GM19193 (cell line): ENCODE results near the gene EIF3B.
A peak's percentile ranks its signal among the peaks of the same experiment; 100 is the strongest.

Source experiments
- POLR2A ChIP-seq: IDR thresholded peaks from 4 replicates; pipeline ENCODE4 v1.6.1; 2011; ENCODE audit not compliant: insufficient read depth, insufficient read length; ENCODE audit errors: extremely low read depth

EIF3B gene

DNA sequence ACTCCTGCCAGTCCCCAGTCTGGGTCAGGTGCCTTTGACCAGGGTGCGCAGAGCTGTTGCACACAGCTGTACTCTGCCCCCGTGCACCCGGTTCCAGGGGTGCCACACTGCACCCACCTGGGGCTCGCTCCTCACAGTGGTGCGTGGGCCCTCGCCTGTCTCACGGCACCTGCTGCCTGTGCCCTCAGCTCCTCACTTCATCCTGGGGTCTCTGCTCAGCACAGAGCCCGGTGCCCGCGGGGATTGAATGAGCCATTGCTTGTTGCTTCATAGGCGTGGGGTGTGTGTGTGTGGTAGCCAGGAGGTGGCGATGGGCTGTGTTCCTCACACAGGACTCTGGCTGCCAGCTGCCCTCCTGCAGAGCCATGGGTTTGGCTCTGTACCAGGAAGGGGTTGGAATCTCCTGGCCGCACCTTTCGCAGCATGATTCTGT, 18.5 kb downstream of the EIF3B start:
- no peak for TF ChIP-seq POLR2A

DNA sequence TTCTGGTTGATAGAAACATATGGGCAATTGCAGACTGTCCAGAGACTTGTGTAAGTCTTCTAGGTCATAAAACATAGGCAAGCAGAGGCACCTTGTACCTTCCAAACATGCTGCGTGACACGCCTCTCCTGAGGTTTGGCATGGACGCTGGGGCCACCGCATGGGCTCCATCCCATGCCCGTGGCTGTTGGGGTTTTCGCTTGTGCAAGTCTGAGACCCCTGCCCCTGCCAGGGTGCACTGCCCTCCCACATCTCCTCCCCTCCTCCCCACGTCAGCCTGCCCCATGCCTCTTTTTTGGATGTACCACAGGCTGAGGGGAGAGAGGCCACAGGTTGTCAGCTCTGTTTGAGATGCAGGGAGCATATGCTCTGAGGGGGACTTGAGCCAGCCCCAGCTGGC, 19.0 kb downstream of the EIF3B start:
- no peak for TF ChIP-seq POLR2A

DNA sequence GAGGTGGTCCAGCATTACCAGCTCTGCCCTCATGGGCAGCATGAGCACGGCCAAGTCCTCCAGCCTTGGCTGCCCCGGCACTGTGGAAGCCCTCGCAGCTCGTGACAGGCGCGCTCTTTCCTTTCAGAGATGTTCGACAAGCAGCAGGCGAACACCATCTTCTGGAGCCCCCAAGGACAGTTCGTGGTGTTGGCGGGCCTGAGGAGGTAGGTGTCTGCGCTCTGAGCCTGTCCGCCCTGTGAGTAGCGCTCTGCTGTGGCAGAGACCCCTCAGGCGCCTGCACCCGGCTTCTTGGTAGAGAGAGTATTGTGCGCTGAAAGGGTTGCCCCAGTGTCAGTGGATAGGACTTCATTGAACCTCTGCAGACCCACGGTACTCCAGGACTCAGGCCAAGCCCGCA, 19.8 kb downstream of the EIF3B start:
- TF ChIP-seq POLR2A = no peak

DNA sequence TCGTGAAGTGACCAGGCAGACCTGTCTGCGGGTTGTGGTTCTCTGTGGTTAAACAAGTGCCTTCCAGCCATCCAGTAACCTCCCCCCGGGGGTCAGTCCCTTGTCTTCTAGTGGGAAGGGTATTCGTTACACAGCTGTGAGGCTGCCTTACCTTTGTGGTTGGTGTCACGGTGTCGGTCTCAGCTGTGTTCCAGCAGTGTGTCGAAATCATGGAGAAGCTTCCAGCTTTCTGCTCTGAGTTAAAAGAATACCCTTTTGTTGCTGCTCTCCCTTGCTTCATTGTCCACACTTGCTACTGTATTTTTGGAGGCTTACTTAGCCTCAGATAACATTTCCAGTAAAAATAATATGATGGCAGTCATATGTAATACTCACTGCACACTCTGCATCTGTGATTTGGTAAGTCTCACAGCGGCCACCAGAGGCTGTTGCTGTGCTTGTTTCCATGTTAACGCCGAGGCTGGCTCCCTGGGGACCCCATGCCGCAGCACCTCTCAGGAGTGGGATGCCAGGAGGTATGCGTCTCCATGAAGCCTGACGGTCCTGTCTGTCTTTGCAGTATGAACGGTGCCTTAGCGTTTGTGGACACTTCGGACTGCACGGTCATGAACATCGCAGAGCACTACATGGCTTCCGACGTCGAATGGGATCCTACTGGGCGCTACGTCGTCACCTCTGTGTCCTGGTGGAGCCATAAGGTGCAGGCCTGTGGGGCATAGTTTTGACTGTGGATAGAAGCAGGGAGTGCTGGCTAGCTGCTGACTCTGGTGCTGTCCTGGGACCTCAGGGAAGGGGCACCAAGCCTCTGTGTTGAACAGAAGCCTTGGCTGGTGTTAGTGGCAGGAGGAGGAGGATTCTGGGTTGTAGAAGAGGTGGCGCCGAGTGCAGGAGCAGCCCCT, 20.5 kb downstream of the EIF3B start:
- no peak for TF ChIP-seq POLR2A

DNA sequence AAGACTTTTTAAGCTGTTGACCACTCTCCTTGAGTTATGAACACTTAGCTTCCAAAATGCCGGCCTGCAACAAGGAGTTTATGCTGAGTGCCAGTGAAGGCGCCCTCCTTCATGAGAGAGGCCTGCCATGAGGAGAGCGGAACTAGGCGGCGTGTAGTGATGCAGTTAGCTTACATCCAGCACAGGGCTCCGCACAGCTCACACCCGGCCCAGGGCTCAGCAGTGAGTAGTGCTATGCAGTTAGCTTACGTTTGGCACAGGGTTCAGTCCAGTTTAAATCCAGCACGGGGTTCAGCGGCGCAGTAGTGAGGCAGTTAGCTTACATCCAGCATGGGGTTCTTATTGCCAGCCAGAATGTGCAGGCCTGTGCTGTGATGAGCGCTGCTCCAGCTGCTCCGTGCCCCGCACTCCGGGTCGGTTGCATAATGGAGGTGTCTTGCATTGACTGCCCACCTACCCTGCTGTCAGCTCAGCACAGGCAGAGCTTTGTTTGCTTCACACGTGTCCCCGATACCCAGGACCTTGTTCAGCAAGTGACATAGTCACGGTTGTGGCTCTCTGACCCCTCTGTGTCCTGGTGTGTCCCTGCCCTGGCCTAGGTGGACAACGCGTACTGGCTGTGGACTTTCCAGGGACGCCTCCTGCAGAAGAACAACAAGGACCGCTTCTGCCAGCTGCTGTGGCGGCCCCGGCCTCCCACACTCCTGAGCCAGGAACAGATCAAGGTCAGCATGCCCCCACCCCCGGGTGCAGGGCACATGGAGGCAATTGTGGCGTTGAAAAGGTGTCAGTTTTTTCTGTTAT, 21.9 kb downstream of the EIF3B start:
- peak; percentile 39 for TF ChIP-seq POLR2A

DNA sequence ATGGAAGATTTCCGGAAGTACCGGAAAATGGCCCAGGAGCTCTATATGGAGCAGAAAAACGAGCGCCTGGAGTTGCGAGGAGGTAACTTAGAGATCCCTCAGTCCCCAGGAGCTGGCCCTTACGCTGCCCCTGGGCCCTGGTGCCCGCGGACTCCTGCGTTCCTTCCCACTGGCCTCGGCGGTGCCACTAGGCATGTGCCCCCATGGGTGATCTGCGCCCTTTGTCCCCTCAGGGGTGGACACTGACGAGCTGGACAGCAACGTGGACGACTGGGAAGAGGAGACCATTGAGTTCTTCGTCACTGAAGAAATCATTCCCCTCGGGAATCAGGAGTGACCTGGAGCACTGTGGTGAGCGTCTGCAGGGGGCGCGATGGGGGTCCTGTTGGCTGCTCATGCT, 24.5 kb downstream of the EIF3B start:
- no peak for TF ChIP-seq POLR2A

DNA sequence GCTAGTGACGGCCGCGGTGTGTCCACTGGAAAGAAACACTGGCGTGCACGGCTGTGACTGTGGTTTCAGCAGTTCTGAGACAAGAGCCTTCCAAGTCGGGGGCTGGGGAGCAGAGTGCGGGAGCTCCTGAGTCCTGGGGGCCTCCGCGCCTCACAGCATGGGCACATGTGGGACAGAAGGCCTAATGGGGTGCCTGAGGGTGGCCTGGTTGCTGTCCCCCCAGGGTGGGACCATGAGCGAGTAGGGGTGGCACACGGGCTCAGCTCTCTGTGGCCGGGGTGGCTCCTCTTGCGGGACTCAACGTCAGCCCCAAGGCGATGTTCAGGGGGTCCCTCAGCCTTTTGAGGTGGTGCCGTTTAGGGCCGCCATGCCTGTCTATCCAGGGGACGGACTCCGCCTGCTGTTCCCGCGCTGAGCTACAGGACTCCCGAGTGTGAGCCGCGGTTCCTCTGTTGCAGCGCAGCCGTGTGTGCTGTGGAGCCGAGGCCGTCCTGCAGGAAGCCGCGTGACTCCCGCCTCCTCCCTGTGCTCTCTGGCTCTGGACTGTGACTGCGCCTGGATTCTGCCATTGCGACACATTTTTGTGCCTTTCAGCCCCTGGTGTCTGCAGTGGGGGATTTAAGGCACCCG, 25.3 kb downstream of the EIF3B start:
- no peak for TF ChIP-seq POLR2A

DNA sequence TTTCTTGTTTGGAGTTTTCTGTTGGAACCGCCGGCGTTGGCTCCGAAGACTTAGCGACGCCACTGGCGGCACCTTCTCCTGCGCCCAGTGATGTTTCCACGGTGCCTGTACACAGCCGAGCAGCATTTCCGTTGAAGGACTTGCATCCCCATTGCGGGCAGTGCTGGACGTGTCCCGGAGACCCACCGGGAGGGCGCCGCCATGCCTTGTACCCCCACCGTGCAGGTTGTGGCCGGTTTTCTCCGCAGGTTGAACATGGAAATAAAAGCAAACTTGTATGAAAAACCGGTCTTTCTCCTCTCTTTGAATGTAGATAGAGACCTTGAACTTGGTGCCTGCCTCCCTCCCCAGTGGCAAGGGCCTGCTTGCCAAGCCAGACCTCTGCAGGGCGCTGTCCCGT, 25.8 kb downstream of the EIF3B start:
- TF ChIP-seq POLR2A = no peak

DNA sequence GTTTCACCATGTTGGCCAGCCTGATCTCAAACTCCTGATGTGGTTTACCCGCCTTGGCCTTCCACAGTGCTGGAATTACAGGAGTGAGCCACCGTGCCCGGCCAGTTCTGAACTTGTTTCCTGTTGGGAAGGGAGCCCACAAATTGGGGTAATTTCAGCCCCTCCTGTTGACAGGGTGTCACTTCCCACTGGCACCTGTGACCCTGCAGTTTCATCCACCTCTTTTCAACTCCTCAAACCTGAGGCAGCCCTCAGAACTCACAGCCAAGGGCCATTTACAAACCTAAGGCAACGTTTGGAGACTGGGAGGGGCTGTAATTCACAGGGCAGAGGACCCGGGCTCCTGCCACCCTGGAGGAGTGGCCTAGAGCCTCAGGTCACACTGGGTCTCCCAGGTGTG, 26.6 kb downstream of the EIF3B start:
- TF ChIP-seq POLR2A = no peak

DNA sequence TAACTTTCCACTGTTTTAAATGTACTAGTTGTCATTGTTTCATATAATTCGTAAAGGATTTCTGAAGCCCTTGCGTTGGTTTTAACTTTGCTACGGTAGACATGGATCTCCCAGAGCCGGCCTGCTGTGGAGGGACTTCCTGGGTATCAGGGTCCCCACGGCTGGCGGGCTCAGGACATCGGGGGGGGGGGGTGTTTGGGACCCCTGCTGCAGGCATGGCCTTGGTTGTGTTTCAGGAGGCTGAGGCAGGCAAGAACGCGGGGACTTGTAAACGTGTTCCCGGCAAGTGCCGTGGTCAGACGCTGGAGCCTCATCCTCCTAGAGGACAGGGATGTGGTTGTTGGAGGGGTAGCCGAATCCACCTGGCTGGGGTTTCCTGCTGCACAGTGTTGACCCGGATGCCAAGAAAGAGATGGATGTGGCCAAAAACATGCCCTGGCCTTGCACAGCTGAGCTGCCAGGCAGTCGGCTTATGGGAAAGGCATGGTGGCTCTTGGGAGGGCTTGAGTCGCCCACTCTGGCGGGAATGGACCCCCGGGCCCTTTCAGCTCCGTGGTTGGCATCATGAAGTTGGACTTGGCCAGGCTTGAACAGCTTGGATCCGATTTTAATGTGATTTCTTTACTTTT, 27.4 kb downstream of the EIF3B start:
- no peak for TF ChIP-seq POLR2A

DNA sequence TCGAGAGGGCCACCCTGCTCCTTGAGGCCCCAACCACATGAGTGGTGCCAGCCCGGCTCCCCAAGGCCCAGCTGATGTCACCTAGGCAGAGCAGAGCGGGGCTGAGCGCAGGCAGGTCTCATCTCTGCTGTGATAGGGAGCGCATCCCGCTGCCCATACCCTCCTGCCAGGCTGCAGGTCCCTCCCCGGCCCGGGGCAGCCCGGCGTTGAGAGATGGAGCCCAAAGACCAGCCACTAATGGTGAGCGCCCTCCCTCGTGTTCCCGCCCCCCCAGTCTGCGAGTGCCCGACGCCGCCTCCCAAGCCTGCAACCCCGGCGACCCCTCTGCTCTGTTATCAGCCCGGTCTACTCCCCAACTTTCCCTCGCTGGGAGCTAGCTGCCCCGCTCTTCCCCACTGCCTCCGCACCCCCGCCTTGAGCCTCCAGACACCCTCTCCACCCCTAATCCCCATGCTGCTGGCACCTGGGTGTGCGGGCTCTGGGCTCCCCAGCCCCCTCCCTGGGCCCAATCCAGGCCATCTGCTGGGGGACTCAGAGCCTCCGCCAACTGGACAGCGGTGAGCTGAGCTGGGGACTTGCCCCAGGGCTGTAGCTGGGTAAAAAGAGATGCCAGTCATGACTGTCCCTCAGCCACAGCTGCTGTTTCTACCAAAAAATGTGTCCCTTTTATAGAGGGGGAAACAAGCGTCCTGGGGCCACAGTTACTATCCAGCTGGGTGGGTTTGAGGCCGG, 29.1 kb downstream of the EIF3B start:
- TF ChIP-seq POLR2A = no peak

DNA sequence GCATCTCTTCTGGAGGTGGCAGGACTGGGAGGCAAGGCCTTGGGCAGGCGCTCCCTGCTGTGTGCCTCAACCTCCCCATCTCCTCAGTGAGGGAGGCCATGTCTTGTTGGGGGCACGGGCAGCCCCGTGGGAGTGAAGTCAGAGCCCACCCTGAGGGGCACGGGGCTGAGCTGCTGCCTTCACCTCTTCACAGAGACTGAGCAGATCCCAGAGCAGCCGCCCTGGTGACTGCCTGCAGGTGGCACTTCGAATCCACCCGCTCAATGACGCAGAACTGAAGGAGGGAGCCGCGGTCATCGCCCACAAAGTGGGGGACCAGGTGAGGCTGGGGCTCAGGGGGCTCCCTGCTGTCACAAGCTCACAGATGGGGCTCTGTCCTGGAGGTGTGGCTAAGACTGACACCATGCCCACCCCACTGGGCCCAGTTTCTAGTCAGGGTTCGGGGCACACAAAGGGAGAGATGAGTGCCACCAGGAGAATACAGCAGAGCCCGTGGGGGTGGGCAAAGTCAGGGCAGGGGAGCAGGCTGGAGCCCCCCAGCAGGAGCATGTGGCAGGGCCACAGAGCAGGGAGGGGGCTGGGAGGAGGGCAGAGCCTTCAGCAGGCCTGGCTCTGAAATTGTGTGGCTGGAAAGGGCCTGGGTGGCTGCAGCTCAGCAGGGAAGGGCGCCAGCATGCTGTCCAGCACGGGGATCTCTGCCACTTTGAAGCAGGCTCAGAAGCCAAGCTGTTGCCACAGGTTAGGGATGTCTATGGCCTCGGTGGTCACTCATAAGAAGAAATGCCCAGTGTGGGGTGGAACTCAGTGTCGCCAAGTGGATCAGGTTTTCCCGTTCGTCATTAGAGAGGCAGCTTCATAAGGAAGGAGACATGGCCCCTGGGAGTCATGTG, 30.0 kb downstream of the EIF3B start:
- no peak for TF ChIP-seq POLR2A

DNA sequence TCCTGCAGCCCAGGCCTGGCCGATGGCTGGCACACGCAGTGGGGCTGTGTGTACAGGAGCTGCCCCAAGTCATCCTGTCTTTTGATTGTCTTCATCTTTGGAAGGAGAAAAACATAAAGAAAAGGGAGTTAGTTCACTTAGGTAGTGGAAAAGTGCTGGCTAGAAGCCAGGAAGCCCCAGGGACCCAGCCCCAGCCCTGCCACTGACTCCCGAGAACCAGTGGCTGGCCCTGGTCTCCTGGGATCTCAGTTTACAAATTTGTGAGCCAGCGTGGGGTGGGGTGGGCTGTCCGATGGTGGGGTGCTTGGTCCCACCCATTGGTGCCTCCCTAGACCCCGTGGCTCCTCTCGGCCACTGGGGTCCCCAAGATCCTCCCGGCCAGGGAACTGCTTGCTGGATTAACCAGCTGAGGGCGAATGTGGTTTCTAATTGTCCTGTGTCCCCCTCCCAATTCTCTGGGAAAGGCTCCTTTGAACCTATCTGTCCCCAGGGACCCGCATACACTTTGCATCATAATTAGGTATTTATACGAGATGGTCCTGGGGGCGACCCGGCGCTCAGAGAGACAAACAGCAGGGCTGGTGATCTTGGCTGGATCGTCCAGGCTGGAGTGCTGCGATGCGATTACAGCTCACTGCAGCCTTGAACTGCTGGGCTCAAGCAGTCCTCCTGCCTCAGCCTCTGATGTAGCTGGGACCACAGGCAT, 32.5 kb downstream of the EIF3B start:
- no peak for TF ChIP-seq POLR2A

DNA sequence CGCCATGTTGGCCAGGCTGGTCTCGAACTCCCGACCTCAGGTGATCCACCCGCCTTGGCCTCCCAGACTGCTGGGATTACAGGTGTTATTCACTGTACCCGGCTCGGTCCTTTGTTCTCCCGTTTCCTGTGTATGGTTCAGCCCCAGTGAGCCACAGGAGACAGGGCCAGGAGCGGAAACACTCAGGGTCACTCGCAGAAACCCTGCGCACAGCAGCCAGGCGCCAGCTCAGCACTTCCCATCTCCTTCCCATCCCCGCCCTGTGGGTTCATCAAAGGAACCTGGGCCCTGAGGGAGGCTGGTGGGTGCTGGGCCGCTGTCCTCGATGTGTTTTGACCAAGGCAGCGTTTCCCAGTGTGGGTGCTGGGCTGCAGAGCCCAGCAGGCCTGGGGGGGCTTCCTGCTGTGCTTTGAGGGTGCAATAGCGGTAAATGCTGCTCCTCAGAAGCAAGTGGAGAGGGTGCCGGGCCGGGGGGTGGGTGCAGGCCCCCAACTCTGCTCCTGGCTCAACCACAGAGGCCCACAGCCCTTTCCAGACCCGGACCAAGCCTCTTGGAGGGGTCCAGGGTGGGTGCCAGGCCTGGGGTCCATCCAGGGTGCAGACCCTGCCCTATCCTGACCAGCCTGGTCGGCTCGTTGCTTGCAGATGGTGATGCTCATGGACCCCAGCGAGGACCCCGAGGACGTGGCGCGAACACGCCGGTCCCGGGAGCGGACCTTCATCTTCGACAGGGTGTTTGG, 33.4 kb downstream of the EIF3B start:
- TF ChIP-seq POLR2A = no peak
